GM04504 (cell line): ENCODE results near the gene UBR3.
"Not testable (repeated sequence)": the region's sequence is repeated elsewhere in the genome, so short reads cannot be mapped to it uniquely, and the experiment has no call there.

Experiments used
- DNase-seq: peaks from one replicate; pipeline ENCODE4 v3.0.0-alpha.2; 2012; ENCODE audit warnings: low read depth

Gene UBR3

GRCh38 chr2:170106102-170106840 is 279.0 kb downstream of the UBR3 start:
- no peak for DNase-seq

GRCh38 chr2:170113168-170113894 is 286.1 kb downstream of the UBR3 start:
- no peak for DNase-seq

GRCh38 chr2:170115501-170116229 is 288.4 kb downstream of the UBR3 start:
- DNase-seq = no peak

GRCh38 chr2:170118641-170119040 is 291.4 kb downstream of the UBR3 start:
- DNase-seq = no peak

- DNase-seq = not testable (repeated sequence)
These were observed 292.1 kb downstream of the UBR3 start for GRCh38 chr2:170119326-170119725.

GRCh38 chr2:170121689-170122088 is 294.4 kb downstream of the UBR3 start:
- no peak for DNase-seq

GRCh38 chr2:170122883-170123547 is 295.8 kb downstream of the UBR3 start:
- no peak for DNase-seq

- DNase-seq = no peak
These were observed 296.3 kb downstream of the UBR3 start for GRCh38 chr2:170123593-170123992.

GRCh38 chr2:170126138-170126728 is 299.0 kb downstream of the UBR3 start:
- DNase-seq = not testable (repeated sequence)
